ENCODE measurements around the gene SFR1. TPM values are rescaled to one million over a fixed set of nuclear protein-coding genes. Genes with fewer than 3 reads are reported as not detected.

SFR1 gene
- total RNA-seq, 1 experiment from 2014 or later = 8.4 TPM

DNA sequence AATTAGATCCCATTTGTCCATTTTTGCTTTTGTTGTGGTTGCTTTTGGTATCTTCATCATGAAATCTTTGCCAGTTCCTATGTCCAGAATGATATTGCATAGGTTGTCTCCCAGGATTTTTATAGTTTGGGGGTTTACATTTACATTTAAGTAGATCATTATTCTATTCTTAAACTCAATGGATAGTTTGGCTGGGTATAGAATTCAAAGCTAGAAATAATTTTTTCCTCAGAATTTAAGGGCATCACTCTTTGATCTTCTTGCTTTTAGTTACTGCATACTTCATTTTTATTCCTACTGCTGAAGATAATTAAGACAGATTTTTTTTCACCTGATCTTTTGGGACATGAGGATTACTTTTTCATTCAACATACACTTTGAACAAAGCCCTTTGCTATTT is 29.8 kb downstream of the SFR1 start:
- ChIA-PET CTCF (no interaction called here), POLR2A (no interaction called here)
- H3K4me1 ChIP-seq (ENCODE audit: control insufficient read depth, insufficient read depth, low read length) = no peaks in the 10 kb centered on the region
- no TSS peak for BruUV-seq (replicated peaks)
- no peak overlapping the region for H3K4me3 ChIP-seq (ENCODE audit: low read depth in 2 of 2, low read length in 2 of 2)
- no peaks in the 10 kb centered on the region for H3K36me3 ChIP-seq (ENCODE audit: control insufficient read depth, insufficient read depth, low read length)
- no peak for DNase-seq (ENCODE audit: low read depth, low spot score)
- in situ Hi-C loops (cut with HindIII; ENCODE audit: low pct_unique_long_range_greater_than_20kb, low sequenced_read_pairs) = no loop called here
- intact Hi-C loops (cut with micrococcal nuclease; ENCODE audit: unreplicated experiment) = no loop called here
- no peak overlapping the region for H3K27ac ChIP-seq (ENCODE audit: low read length)
- no peak for ATAC-seq
- H3K9me3 ChIP-seq (ENCODE audit: control insufficient read depth, insufficient read depth, low read depth, low read length) = peaks cover 5% of the 10 kb centered on the region; the same call in 1 of the 2 replicates
- H3K27me3 ChIP-seq (ENCODE audit: control insufficient read depth, insufficient read depth, low read length) = peaks cover 22% of the 10 kb centered on the region; the same call in 1 of the 2 replicates
- TF ChIP-seq, protein P1, sequence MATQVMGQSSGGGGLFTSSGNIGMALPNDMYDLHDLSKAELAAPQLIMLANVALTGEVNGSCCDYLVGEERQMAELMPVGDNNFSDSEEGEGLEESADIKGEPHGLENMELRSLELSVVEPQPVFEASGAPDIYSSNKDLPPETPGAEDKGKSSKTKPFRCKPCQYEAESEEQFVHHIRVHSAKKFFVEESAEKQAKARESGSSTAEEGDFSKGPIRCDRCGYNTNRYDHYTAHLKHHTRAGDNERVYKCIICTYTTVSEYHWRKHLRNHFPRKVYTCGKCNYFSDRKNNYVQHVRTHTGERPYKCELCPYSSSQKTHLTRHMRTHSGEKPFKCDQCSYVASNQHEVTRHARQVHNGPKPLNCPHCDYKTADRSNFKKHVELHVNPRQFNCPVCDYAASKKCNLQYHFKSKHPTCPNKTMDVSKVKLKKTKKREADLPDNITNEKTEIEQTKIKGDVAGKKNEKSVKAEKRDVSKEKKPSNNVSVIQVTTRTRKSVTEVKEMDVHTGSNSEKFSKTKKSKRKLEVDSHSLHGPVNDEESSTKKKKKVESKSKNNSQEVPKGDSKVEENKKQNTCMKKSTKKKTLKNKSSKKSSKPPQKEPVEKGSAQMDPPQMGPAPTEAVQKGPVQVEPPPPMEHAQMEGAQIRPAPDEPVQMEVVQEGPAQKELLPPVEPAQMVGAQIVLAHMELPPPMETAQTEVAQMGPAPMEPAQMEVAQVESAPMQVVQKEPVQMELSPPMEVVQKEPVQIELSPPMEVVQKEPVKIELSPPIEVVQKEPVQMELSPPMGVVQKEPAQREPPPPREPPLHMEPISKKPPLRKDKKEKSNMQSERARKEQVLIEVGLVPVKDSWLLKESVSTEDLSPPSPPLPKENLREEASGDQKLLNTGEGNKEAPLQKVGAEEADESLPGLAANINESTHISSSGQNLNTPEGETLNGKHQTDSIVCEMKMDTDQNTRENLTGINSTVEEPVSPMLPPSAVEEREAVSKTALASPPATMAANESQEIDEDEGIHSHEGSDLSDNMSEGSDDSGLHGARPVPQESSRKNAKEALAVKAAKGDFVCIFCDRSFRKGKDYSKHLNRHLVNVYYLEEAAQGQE (IDR thresholded peaks at IDR 0.05; ENCODE audit: insufficient read depth in 1 of 2, low read depth in 2 of 2, low read length in 1 of 2) = no peak
- TF ChIP-seq TCF7L2 (IDR thresholded peaks at IDR 0.05; ENCODE audit: low read depth, low read length) (no peak), POLR2AphosphoS5 (IDR thresholded peaks at IDR 0.05; ENCODE audit: low read depth, low read length) (no peak), SIN3A (IDR thresholded peaks at IDR 0.05; ENCODE audit: borderline replicate concordance, insufficient read depth, low read depth, low read length) (no peak)
- TF ChIP-seq, protein P2, sequence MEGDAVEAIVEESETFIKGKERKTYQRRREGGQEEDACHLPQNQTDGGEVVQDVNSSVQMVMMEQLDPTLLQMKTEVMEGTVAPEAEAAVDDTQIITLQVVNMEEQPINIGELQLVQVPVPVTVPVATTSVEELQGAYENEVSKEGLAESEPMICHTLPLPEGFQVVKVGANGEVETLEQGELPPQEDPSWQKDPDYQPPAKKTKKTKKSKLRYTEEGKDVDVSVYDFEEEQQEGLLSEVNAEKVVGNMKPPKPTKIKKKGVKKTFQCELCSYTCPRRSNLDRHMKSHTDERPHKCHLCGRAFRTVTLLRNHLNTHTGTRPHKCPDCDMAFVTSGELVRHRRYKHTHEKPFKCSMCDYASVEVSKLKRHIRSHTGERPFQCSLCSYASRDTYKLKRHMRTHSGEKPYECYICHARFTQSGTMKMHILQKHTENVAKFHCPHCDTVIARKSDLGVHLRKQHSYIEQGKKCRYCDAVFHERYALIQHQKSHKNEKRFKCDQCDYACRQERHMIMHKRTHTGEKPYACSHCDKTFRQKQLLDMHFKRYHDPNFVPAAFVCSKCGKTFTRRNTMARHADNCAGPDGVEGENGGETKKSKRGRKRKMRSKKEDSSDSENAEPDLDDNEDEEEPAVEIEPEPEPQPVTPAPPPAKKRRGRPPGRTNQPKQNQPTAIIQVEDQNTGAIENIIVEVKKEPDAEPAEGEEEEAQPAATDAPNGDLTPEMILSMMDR (IDR thresholded peaks at IDR 0.05) = no peak

DNA sequence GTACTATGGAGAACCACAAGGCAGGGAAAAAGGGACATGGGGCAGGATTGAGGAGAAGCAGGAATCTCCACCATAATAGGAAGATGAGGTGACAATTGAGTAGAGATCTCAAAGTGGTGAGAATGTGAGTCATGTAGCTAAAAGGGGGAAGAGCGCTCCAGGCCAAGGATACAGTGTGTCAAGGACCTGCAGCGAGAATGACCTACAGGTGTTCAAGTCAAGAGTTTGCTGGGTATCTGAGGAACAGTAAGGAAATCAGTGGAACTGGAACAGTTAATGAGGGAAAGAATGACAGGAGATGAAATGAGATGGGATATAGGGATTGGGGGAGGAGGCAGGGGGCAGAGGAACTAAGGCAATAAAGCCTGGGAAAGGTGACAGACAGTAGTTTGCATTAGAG is 33.6 kb downstream of the SFR1 start:
- Histone ChIP-seq H3K9me3 (ENCODE audit: control insufficient read depth, insufficient read depth, low read depth, low read length) (peaks cover 5% of the 10 kb centered on the region; the same call in 1 of the 2 replicates), H3K4me3 (ENCODE audit: low read depth in 2 of 2, low read length in 2 of 2) (no peak overlapping the region), H3K36me3 (ENCODE audit: control insufficient read depth, insufficient read depth, low read length) (no peaks in the 10 kb centered on the region), H3K27me3 (ENCODE audit: control insufficient read depth, insufficient read depth, low read length) (peaks cover 15% of the 10 kb centered on the region; the same call in 1 of the 2 replicates), H3K27ac (ENCODE audit: low read length) (no peak overlapping the region), H3K4me1 (ENCODE audit: control insufficient read depth, insufficient read depth, low read length) (no peaks in the 10 kb centered on the region)
- no peak for DNase-seq (ENCODE audit: low read depth, low spot score)
- ChIA-PET POLR2A (no interaction called here), CTCF (no interaction called here)
- no peak for ATAC-seq
- in situ Hi-C loops (cut with HindIII; ENCODE audit: low pct_unique_long_range_greater_than_20kb, low sequenced_read_pairs) (no loop called here), intact Hi-C loops (cut with micrococcal nuclease; ENCODE audit: unreplicated experiment) (no loop called here)
- TF ChIP-seq POLR2AphosphoS5 (IDR thresholded peaks at IDR 0.05; ENCODE audit: low read depth, low read length) (no peak), SIN3A (IDR thresholded peaks at IDR 0.05; ENCODE audit: borderline replicate concordance, insufficient read depth, low read depth, low read length) (no peak), TCF7L2 (IDR thresholded peaks at IDR 0.05; ENCODE audit: low read depth, low read length) (no peak)
- TF ChIP-seq, protein P1 (IDR thresholded peaks at IDR 0.05; ENCODE audit: insufficient read depth in 1 of 2, low read depth in 2 of 2, low read length in 1 of 2) = no peak
- TF ChIP-seq, protein P2 (IDR thresholded peaks at IDR 0.05) = no peak
- no TSS peak for BruUV-seq (replicated peaks)

All from Panc1 (cell line).